RCC 7860 (cell line): Measurements from ENCODE around the gene ARMH4.

Experiments
- DNase-seq: peaks from one replicate; pipeline ENCODE4 v3.0.0-alpha.2; 2015; ENCODE audit warnings: low spot score
- FAIRE-seq: peaks from 2 replicates; lab custom pipeline; 2012; peaks lifted over from hg19 to GRCh38; lab: Jason Lieb, UNC

The ARMH4 gene

GRCh38 chr14:58060898-58061297 lies 91.1 kb downstream of the ARMH4 start:
- FAIRE-seq (no peak), DNase-seq (no peak)

GRCh38 chr14:58060077-58060476 lies 91.9 kb downstream of the ARMH4 start:
- DNase-seq (no peak), FAIRE-seq (no peak)

DNA sequence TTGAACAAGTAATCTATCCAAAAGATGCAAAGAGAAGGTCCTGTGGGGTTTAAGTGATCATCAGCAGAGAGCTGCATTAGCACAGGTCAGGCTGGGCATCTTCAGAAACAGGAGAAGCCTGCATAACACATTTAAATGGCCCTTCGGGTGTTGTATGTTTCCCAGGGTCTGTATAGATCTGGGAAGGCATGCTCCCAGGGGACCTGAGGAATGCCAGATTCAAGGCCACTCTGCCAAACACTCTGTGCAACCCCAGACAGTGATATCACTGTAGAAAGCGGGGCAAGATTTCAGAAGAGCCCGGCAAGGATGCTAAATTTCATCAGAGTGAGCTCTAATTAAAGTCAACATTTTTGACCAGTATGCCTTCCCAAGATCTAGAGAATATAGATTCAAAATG lies 92.9 kb downstream of the ARMH4 start:
- FAIRE-seq (no peak), DNase-seq (no peak)

DNA sequence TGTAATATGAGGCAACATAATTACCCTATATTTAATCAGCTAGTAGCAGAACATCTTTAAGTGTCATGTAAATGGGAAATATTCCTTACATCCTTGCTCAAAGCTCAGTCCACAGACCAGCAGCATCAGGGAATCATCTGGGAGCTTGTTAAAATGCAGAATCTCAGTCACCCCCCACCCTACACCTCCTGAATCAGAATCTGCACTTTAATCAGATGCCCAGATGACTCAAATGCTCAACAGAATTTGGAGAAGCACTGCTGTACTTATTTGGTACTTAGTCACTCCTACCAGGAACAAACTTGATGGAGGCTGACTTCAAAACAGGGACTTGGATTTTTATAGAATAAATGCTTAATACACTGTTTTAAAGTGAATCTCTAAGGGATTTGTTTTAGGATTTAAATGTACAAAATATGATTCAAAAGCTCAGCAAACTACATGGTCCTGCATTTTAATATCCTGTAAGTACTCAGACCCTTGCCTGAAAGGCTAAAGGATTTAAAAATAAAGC lies 96.5 kb downstream of the ARMH4 start:
- no peak for DNase-seq
- FAIRE-seq, result no peak

DNA sequence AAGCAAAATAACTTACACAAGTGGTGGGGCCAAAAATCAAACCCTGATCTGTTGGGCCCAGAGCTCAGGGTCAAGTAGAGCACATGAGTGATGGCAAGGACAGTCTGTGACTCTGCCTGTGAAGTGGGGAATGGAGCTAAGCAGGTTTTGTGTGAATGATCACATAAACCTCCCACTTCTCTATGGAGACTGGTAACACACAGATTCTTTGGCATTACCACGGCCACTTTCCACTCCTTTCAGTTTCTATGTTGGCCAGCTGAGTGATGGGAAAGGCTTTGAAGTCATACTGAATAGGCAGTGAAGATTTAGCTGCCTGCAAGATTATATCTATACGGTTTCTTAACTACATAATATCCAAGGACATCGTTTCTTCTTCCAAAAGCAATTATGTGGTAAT lies 97.9 kb downstream of the ARMH4 start:
- DNase-seq (no peak), FAIRE-seq (no peak)

GRCh38 chr14:58048219-58048618 lies 103.8 kb downstream of the ARMH4 start:
- DNase-seq (no peak), FAIRE-seq (no peak)

- no peak for FAIRE-seq
- DNase-seq, result no peak
These were observed 124.1 kb downstream of the ARMH4 start for GRCh38 chr14:58027904-58028303.

- DNase-seq (no peak), FAIRE-seq (no peak)
These were observed 125.0 kb downstream of the ARMH4 start for GRCh38 chr14:58026967-58027366.

GRCh38 chr14:58026219-58026618 lies 125.8 kb downstream of the ARMH4 start:
- DNase-seq, result no peak
- FAIRE-seq, result no peak

DNA sequence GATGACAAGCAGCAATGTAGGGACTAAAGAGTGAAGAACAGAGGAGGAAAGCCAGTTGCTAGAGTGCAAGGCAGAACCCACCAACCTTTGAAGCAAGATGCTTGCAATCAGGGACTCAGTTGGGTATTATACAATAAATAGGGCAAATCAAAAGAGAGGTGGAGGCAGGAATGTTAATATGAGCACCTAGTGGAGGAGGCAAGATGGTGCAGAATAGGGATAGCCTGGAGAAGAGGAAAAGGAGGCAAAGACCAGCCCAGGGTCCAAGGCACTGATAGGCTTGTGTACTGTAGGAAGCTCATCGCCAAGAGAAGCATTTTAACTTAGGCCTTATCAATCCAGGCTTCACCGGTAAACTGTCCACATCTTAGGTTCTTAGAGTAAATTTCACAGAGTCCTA lies 137.2 kb downstream of the ARMH4 start:
- FAIRE-seq (no peak), DNase-seq (no peak)

DNA sequence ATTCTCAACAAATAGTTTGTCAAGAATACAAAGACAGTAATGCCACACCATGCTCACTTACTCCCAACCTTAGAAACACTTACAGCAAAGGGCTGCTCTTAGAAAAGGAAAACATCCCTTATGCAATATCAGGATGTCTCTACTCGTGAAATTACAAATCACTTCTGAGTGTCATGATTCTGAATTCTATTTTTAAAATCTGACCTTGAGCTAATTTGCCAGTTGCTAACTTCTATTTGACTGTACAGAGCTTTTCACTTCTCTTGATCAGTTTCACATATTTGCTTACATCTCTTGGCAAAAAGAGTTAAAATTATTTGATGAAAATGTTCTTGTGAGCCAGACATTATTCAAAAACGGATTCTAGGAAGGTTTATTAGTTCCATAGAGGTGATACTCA lies 149.4 kb downstream of the ARMH4 start:
- DNase-seq (no peak), FAIRE-seq (no peak)

DNA sequence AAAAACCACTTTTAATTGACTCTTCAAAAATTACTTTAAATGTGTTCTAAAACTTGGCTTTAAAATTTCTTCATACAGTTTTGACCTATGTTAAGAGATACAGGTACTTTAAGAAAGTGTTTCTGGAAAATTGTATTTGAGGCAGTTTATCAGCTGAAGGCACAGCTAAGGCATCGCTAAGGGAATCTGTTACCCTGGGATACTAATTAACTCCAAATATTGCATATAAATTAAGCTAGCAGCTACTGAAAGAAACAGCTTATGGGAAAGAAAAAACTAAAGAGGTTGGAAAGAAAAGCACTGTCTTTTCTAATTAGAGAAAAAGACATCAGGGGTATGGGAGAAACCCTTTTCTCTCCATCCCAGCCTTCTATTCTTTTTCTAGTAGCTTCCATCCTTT lies 152.0 kb downstream of the ARMH4 start:
- FAIRE-seq, result no peak
- no peak for DNase-seq

- FAIRE-seq (no peak), DNase-seq (no peak)
These were observed 152.5 kb downstream of the ARMH4 start for GRCh38 chr14:57999471-57999870.

- FAIRE-seq (no peak), DNase-seq (no peak)
These were observed 153.2 kb downstream of the ARMH4 start for GRCh38 chr14:57998766-57999165.

- DNase-seq (no peak), FAIRE-seq (no peak)
These were observed 160.7 kb downstream of the ARMH4 start for GRCh38 chr14:57991353-57991752.

DNA sequence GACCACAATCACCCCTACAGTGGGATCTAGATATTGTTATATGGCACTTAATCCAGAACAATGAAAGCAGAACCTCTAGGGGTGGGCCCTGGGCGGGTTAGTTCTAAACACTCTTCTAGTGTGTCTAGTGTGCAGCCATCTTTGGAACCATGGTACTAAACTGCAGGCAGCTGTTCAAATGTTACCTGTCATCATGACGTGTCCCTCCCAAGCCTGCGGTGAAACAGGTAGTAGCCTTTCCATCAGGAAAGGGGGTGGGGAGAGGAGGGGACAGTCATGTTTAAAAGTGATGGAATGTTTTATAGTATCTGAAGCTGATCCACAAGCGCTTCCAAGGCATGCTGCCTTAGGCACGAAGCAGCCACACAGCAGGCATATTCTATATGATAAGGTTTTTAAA lies 163.6 kb downstream of the ARMH4 start:
- no peak for FAIRE-seq
- no peak for DNase-seq

DNA sequence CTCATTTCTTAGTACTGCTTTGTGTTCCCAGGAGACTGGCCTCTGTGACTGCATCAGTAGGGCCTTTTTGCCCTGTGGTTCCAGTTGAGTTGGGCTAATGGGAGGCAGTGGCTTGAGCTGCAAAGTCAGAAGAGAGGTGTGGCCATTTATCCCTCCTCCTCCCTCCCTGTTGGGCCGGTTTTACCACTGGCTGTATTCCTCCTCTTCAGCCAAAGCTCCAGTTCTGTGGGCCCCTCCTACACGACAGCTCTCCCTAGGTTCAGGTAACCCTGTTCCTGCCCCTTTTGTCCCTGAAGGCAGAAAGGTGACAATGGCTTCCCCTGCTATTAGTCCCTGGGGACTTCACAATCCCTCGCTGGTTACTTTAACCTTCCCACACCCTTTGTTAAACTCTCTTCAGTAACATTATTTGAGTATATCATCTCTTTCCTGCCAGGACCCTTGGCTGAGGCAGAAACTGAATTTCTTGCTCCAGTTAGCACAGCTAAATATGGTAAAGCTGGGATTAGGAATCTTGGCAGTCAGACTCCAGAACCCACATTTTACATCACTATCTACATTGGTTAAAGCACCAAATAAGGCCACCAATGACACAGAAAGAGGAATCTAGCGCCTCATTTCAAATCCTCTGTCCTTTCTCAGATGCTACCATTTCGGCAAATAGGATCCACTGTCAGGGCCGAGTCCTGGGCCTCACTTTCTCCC lies 164.3 kb downstream of the ARMH4 start:
- DNase-seq (no peak), FAIRE-seq (no peak)

GRCh38 chr14:57987051-57987450 lies 165.0 kb downstream of the ARMH4 start:
- no peak for DNase-seq
- no peak for FAIRE-seq

- DNase-seq (no peak), FAIRE-seq (no peak)
These were observed 169.0 kb downstream of the ARMH4 start for GRCh38 chr14:57982804-57983634.

GRCh38 chr14:57981817-57982560 lies 170.0 kb downstream of the ARMH4 start:
- no peak for FAIRE-seq

GRCh38 chr14:57979376-57980048 lies 172.5 kb downstream of the ARMH4 start:
- FAIRE-seq (no peak), DNase-seq (no peak)

More at GRCh38 chr14:57981817-57982560, 170.0 kb downstream of the ARMH4 start:
- no peak for DNase-seq
